ENCODE measurements around the gene ZNF683.

DNA sequence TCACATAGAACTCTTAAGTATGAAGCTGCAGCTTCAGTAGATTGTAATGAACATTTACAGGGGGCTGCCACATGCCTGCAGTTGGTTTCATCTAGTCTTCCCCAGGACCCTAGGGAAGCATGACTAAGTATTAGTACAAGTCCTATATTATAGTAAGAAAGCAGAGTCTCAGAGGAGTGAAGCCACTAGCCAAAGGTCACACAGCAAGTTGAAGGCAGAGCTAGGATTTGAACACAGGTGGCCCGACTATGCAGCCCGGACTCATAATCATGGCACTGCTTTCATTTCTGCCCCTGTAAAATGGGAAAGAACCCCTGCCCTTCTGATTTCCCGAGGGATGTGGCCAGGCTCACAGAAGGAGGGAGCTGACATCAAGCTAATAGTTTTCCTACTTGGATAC is 10.2 kb downstream of the ZNF683 start:
- no peak for TF ChIP-seq POLR2A (IDR thresholded peaks at IDR 0.05; ENCODE audit: low read depth, low read length)
- TF ChIP-seq, protein P1, sequence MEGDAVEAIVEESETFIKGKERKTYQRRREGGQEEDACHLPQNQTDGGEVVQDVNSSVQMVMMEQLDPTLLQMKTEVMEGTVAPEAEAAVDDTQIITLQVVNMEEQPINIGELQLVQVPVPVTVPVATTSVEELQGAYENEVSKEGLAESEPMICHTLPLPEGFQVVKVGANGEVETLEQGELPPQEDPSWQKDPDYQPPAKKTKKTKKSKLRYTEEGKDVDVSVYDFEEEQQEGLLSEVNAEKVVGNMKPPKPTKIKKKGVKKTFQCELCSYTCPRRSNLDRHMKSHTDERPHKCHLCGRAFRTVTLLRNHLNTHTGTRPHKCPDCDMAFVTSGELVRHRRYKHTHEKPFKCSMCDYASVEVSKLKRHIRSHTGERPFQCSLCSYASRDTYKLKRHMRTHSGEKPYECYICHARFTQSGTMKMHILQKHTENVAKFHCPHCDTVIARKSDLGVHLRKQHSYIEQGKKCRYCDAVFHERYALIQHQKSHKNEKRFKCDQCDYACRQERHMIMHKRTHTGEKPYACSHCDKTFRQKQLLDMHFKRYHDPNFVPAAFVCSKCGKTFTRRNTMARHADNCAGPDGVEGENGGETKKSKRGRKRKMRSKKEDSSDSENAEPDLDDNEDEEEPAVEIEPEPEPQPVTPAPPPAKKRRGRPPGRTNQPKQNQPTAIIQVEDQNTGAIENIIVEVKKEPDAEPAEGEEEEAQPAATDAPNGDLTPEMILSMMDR (IDR thresholded peaks at IDR 0.05; ENCODE audit: extremely low read depth in 1 of 2, insufficient read depth in 1 of 2, low read depth in 1 of 2, low read length in 2 of 2), result no peak
- no peak for TF ChIP-seq EZH2 (IDR thresholded peaks at IDR 0.05; ENCODE audit: borderline replicate concordance, low read depth, low read length, severe bottlenecking)
- no peak for TF ChIP-seq JUN (IDR thresholded peaks at IDR 0.05; ENCODE audit: borderline replicate concordance, insufficient read depth, insufficient read length, low read depth)
- no peak for TF ChIP-seq FOS (IDR thresholded peaks at IDR 0.05; ENCODE audit: borderline replicate concordance, insufficient read depth, low read length)
- TF ChIP-seq MYC (IDR thresholded peaks at IDR 0.05; ENCODE audit: low read depth, low read length), result no peak
- TF ChIP-seq POLR2AphosphoS5 (IDR thresholded peaks at IDR 0.05; ENCODE audit: insufficient read depth, low read depth, low read length), result no peak
- TF ChIP-seq, protein P2, sequence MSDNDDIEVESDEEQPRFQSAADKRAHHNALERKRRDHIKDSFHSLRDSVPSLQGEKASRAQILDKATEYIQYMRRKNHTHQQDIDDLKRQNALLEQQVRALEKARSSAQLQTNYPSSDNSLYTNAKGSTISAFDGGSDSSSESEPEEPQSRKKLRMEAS (IDR thresholded peaks at IDR 0.05; ENCODE audit: insufficient read depth, insufficient read length), result no peak

Data from endothelial cell of umbilical vein (primary cell).